ENCODE data around the gene CDKAL1.
"Not testable (repeated sequence)": the region's sequence is repeated elsewhere in the genome, so short reads cannot be mapped to it uniquely, and the experiment has no call there.

Gene CDKAL1

GRCh38 chr6:20751293-20751935 lies 217.2 kb downstream of the CDKAL1 start:
- DNase-seq, result no peak

GRCh38 chr6:20755631-20756030 lies 221.4 kb downstream of the CDKAL1 start:
- no peak for DNase-seq

- DNase-seq, result not testable (repeated sequence)
Observed at GRCh38 chr6:20756584-20757147, 222.4 kb downstream of the CDKAL1 start.

GRCh38 chr6:20757761-20758160 lies 223.5 kb downstream of the CDKAL1 start:
- DNase-seq, result no peak

GRCh38 chr6:20763296-20763695 lies 229.0 kb downstream of the CDKAL1 start:
- DNase-seq, result no peak

- DNase-seq, result no peak
Observed at GRCh38 chr6:20769631-20770030, 235.4 kb downstream of the CDKAL1 start.

- DNase-seq, result no peak
Observed at GRCh38 chr6:20770773-20771172, 236.5 kb downstream of the CDKAL1 start.

GRCh38 chr6:20771409-20771808 lies 237.2 kb downstream of the CDKAL1 start:
- DNase-seq, result no peak

GRCh38 chr6:20773822-20774221 lies 239.6 kb downstream of the CDKAL1 start:
- no peak for DNase-seq

GRCh38 chr6:20775981-20776380 lies 241.7 kb downstream of the CDKAL1 start:
- DNase-seq, result no peak

GRCh38 chr6:20777801-20778200 lies 243.5 kb downstream of the CDKAL1 start:
- no peak for DNase-seq

GRCh38 chr6:20778459-20778858 lies 244.2 kb downstream of the CDKAL1 start:
- DNase-seq, result no peak

- DNase-seq, result no peak
Observed at GRCh38 chr6:20778912-20779311, 244.7 kb downstream of the CDKAL1 start.

GRCh38 chr6:20789162-20789561 lies 254.9 kb downstream of the CDKAL1 start:
- no peak for DNase-seq

GRCh38 chr6:20790032-20790791 lies 256.0 kb downstream of the CDKAL1 start:
- no peak for DNase-seq

GRCh38 chr6:20791074-20791473 lies 256.8 kb downstream of the CDKAL1 start:
- no peak for DNase-seq

- no peak for DNase-seq
Observed at GRCh38 chr6:20791944-20792343, 257.7 kb downstream of the CDKAL1 start.

- no peak for DNase-seq
Observed at GRCh38 chr6:20793174-20793573, 258.9 kb downstream of the CDKAL1 start.

GRCh38 chr6:20797597-20797996 lies 263.3 kb downstream of the CDKAL1 start:
- no peak for DNase-seq

- no peak for DNase-seq
Observed at GRCh38 chr6:20800229-20800628, 266.0 kb downstream of the CDKAL1 start.

GRCh38 chr6:20800653-20801052 lies 266.4 kb downstream of the CDKAL1 start:
- no peak for DNase-seq

- no peak for DNase-seq
Observed at GRCh38 chr6:20801595-20801994, 267.3 kb downstream of the CDKAL1 start.

GRCh38 chr6:20802596-20802995 lies 268.3 kb downstream of the CDKAL1 start:
- DNase-seq, result no peak

- no peak for DNase-seq
Observed at GRCh38 chr6:20805021-20805420, 270.8 kb downstream of the CDKAL1 start.
